GM19372 (cell line): ENCODE measurements around the gene LRIG1.

Experiments used
- ATAC-seq: cut with Tn5 transposase; IDR thresholded peaks from one replicate; pipeline ENCODE4 v1.9.1; 2021; ENCODE audit warnings: mild to moderate bottlenecking, low read depth, moderate library complexity; ENCODE audit not compliant: unreplicated experiment

Gene LRIG1

GRCh38 chr3:66406831-66407610, 93.8 kb downstream of the LRIG1 start:
- no peak for ATAC-seq

- no peak for ATAC-seq
Observed at GRCh38 chr3:66406163-66406562, 94.7 kb downstream of the LRIG1 start.

- no peak for ATAC-seq
Observed at GRCh38 chr3:66405701-66406091, 95.1 kb downstream of the LRIG1 start.

- ATAC-seq, result no peak
Observed at GRCh38 chr3:66404903-66405700, 95.7 kb downstream of the LRIG1 start.

- ATAC-seq, result no peak
Observed at GRCh38 chr3:66404197-66404596, 96.6 kb downstream of the LRIG1 start.

GRCh38 chr3:66403323-66403990, 97.4 kb downstream of the LRIG1 start:
- ATAC-seq, result no peak

- no peak for ATAC-seq
Observed at GRCh38 chr3:66402596-66403290, 98.1 kb downstream of the LRIG1 start.

- ATAC-seq, result no peak
Observed at GRCh38 chr3:66401675-66402491, 98.9 kb downstream of the LRIG1 start.

GRCh38 chr3:66401157-66401550, 99.7 kb downstream of the LRIG1 start:
- no peak for ATAC-seq

GRCh38 chr3:66400411-66401156, 100.2 kb downstream of the LRIG1 start:
- ATAC-seq, result no peak

- ATAC-seq, result no peak
Observed at GRCh38 chr3:66399529-66400232, 101.1 kb downstream of the LRIG1 start.

GRCh38 chr3:66398228-66399025, 102.4 kb downstream of the LRIG1 start:
- no peak for ATAC-seq

GRCh38 chr3:66397745-66398144, 103.1 kb downstream of the LRIG1 start:
- no peak for ATAC-seq

GRCh38 chr3:66396888-66397287, 103.9 kb downstream of the LRIG1 start:
- ATAC-seq, result no peak

GRCh38 chr3:66396161-66396760, 104.6 kb downstream of the LRIG1 start:
- no peak for ATAC-seq

- ATAC-seq, result no peak
Observed at GRCh38 chr3:66395635-66396034, 105.2 kb downstream of the LRIG1 start.

GRCh38 chr3:66394753-66395249, 106.0 kb downstream of the LRIG1 start:
- no peak for ATAC-seq
